GM21529 (cell line): ENCODE results near the gene TIFAB.

Experiments
- ATAC-seq: cut with Tn5 transposase; IDR thresholded peaks from one replicate; pipeline ENCODE4 v1.9.1; 2021; ENCODE audit not compliant: unreplicated experiment

TIFAB gene

DNA sequence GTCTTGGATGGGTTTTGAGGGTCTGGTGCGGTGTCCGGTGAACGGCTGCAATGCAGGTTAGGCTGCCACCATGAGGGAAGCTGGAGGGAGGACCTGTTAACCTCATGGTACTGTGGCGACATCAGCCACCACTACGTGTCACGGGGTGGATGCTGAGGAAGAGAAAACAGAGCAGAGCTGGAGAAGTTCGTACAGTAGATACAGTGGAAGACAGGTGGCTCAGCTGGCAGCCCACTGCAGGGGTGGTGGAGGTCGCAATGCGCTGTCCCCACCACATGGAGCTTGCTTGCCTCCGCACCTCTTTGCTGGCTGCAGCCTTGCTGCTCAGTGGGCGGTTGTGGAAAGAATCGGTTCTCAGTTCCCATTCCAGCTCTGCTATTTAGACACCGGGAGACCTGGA is 7.8 kb downstream of the TIFAB start:
- no peak for ATAC-seq

DNA sequence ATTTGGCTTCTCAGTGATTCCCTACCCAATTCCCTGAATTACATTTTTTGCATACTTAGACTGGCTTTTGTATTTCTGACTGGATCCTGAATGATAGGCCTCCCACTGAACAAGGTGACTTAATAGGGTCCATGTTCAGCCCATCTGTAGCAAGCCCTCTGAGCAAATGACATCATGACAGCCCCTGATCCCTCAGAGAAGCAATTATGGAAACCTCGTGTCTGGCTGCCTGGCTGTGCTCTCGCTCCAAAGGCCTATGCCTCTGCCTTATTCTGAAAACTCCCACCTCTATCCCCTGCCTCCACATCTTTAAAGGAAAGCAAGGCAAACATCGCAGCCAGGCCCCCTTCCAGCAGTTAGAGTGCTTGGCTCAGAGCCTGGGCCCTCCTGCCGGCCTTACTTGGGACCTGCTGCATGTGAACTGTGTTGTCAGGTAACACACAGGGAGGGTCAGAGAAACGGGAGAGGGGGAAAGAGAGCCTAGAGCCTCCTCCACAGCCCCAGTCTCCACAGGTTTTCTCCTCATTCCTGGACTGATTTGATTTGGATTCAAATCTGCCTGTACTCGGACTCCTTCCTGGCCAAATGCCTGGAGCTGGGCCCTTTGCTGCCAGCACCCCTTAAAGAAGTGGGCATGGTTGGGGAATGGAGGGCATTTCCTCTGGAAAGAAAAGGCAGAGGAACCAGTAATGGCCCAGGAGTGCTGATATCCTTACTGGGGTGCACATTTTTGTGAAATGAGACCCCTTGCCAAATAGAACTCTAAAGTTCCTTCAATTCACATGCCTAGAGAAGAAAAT is 8.8 kb downstream of the TIFAB start:
- no peak for ATAC-seq

DNA sequence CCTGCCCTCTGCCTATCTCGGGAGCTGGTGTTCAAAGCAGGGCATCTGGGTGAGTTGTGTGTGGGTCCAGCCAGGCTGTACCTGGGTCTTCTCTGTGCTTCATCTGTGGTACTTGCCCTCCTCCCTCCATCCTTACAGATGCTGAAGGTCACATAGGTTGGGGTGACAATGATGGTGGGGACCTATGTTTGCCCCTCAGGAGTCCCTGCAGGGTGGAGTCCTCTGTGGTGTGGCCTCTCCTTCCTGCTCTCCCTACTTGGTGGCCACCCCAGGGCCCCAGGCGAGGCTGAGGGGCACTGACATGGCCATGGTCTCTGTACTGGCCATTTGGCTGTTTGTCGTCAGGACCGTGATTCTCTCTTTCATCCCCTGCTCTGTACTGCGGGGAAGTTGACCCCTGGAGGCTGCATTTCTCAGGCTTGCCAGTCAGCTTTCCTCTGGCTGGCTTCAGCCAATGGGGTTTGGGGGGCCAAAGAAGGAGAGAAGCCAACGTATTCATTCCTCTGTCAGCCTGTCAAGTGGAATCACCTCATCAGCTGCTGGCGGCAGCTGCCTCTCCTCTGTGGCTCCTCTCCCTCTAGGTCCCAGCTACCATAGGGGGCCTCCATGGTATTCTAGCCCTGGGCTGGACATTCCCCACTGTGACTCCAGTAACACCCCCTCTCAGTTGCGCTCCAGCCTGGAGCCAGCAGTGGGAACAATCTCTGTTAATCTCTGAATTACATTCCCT is 9.6 kb downstream of the TIFAB start:
- ATAC-seq: no peak

DNA sequence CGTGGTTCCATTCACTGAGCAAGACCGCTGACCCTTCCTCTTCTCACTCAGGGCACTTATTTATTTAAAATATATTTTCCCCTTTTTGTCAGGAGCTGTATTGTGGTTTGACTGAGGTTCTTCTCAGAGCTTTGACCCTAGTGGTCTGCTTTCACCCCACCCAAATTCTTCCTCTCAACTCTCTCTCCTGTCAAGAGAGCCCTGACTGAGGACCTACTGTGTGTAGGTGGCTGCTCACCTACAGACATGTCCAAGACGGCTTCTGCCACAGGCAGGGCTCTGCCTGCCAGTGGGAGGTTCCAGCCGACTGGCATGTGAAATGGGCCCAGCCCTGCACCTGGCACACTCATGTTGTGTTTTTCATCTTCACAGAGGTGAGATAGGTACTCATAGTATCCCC is 10.2 kb downstream of the TIFAB start:
- ATAC-seq: no peak

DNA sequence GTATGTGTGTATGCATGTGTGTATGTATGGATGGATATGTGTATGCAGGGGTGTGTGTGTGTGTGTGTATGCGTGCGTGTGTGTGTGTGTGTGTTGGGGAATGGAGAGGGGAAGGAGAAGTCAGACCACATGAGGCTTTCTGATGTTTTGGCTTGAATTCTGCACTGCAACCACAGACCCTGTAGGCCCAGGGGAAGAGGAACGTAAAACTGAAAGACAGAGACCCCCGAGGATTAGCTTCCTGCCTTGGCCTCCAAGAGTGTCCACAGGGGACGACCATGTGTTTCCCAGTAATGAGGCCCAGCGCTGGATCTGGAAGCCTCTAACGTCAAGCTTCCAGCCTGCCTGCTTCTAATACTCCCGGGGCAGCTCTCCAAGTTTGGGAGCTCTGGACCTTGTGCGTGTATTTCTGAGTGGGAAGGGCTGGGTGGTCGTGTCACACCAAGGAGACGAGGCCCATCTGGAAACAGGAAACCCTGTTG is 10.8 kb downstream of the TIFAB start:
- no peak for ATAC-seq

DNA sequence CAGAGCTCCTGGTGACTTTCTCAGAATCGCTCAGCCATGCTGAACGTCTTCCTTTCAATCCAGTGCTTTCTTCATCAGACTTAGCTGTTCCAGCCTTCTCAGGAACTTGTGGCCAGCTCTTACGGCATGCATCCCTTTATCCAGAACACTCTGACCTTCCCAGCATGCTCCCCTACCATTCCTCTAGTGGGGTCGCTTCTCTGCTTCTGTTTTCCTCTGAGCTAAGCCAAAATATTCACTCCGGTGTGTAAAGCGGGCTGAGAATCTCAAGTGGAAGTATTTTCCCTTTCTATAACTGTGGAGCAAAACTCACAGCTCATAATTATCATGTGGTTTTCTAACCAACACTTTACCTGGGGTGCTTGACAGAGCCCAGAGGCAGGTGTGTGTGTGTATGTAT is 11.2 kb downstream of the TIFAB start:
- ATAC-seq: no peak

DNA sequence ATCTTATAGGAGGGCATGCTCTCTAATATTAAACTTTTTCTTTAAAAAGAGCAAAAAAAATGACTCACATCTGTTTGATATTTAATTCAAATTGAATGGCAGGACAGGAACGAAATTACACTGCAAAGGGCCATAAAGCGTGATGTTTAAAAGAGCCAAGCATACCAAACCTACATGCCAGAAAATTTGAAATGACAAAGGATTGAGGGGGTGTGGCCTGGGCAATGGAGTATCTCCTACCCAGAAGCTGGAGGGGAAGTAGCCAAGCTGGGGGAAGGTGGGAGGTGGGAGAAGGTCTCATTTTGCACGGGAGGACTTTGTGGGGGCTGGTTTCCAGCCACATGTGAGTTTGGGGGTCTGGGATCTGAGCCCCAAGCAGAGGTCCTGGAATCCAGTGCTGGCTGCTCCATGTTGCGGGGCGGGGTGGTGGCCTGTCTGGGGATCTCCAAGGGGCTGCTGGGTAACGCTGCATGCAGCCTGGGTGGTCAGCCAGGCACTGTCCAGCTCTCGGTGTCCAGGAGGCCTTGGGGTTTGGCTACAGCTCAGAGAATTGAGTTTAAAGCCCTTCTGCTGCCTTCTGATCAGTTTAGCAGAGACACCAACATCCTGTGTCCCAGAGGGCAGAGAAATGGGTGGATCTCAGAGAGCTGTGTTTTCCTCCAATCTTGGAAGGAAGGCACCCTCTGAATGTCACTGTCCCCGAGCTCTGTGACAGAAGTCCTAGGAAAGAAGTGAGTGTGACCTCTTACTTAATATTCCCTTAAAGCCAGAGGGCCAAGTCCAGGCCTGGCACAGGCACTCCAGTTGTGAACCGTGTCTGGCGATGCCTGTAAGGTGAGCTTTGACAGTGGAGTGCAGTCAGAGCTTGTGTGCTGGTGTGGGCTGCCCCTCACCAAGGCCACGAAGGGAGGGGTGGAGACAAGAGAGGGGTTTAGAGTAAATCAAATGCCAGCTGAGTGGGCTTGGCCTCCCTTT is 12.6 kb downstream of the TIFAB start:
- ATAC-seq: no peak

DNA sequence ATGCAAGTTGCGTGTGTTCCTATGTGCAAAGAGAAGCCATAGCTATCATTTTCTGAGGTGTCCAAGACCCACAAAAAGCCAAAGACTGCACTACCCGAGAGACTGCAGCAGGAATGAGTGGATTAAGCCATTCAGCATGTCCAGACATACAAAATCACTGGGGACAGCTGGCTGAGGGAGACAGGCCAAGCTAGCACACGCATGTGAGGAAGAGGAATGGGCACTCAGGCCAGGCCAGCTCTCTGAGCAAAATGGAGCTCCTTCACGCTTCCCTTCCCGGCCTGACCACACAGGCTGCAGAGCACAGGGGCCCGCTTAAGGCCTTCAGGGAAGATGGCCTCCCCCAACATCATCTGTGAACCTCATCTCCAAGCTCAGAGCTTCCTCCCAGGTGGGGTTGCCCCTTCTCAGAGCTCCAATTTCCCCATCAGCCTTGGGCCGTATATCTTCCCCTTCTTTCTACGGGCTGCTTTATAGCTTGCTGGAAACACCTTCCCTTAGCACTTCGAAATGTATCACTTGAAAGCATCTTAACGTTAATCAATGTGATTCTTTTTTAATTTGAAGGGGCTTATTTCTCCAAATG is 13.4 kb downstream of the TIFAB start:
- ATAC-seq: no peak

DNA sequence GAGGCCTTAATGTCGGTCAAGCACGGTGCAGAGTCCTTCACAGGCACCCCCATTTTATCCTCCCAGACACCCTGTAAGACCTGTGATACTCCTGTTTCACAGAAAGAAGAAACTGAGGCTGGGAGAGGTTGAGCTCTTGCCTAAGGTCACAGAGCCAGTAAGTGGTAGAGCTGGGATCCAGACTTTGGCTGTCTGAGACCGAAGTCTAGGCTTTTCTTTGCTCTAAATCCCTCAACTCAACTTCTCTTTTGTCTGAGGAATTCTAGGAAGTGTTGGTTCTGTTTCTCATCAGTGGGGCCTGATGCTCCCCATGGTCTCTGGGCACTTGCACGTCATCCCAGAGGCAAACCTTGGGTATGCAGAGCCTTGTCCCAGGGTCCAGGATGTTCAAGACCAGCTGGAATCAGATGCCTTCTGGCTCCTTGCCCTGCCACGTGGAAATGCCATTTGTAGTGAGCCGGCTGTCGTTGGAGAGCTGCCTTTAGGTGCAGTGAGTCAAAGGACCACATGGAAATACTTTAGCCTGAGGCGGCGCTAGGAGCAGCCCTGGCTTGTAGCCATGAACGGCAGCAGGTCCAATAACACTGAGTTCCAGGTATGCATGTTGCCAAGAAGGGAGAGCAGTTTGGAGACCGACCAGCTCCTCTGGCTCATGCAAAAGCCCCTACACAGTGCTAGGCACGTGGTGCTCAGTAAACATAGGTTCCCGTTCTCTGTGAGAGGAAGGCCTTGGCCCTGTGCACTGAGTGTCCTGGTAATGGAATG is 14.2 kb downstream of the TIFAB start:
- ATAC-seq: no peak

DNA sequence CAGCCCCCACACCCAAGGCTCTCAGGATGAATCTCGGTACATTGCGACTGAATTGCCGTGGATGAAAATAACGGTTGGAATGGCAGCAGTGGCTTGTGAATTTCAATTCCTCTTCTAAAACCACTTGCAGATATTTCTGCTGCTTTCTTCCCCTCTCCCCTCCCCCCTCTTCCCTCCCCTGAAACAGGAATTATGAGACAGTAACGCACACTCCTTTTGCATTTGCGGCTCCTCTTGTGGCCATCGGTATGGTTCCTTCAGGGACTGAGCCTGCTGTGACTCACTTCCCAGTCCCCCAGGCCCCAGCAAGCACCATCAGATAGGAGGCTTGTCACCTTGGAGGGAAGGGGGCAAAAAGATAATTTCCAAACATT is 14.7 kb downstream of the TIFAB start:
- ATAC-seq: no peak

DNA sequence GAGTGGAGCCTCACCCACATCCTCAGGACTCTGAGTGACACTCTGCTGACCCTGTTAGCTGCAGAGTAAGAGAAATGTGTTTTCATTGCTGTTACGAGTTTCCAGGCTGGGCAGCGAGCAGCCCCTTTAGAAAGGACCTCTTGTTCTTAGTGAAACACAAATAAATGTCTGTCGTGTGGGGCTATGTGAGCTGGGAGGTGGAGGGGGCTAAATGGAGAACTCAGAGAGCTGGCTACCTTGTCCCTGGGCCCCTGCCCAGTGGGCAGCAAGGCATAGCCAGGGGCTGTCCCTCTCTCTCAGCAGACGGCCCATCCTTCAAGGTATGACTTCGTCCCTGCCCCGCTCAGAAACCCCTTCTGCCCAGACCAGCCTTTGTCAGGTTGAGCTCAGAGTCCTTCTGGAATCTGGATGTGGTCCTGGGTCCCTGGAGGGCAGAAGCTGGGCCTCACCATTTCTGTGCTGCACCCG is 15.2 kb downstream of the TIFAB start:
- ATAC-seq: no peak

DNA sequence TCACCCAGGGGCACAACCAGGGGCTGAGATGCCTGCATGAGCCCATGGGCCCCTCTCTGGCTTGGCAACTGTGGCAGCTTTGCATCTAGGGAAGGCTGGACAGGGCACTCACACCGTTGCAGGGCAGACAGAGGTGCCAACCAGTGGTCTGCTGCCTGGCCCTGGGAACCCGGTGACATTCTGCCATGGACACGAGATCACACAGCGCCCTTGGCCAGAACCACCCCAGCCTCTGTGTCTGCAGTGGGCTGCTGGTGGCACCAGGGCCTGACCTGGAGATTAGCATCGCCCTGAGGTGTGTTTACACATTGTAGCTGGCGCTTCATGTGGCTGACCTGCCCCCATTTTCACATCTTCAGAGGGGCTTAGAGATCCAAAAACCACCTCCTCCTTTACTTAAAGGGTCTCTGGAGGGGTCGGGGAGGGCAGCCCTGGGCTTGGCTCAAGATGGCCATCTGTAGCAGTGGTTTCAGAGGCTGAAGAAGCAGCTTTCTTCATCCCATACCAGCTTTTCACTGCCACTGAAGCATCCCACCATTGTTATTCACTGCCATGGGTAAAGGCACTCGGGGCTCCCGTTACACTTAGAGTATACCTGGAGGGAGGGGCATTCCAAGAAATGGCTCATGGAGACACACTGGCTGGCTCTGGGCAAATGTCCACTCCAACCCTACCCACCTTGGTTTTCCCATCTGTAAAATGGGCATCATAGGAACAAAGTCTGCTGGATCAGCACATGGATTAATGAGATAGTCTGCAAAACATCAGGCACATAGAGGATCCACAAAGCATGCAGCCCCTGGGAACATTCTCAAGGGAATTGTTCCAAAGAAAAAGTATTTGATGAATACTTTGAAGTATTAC is 16.5 kb downstream of the TIFAB start:
- no peak for ATAC-seq

DNA sequence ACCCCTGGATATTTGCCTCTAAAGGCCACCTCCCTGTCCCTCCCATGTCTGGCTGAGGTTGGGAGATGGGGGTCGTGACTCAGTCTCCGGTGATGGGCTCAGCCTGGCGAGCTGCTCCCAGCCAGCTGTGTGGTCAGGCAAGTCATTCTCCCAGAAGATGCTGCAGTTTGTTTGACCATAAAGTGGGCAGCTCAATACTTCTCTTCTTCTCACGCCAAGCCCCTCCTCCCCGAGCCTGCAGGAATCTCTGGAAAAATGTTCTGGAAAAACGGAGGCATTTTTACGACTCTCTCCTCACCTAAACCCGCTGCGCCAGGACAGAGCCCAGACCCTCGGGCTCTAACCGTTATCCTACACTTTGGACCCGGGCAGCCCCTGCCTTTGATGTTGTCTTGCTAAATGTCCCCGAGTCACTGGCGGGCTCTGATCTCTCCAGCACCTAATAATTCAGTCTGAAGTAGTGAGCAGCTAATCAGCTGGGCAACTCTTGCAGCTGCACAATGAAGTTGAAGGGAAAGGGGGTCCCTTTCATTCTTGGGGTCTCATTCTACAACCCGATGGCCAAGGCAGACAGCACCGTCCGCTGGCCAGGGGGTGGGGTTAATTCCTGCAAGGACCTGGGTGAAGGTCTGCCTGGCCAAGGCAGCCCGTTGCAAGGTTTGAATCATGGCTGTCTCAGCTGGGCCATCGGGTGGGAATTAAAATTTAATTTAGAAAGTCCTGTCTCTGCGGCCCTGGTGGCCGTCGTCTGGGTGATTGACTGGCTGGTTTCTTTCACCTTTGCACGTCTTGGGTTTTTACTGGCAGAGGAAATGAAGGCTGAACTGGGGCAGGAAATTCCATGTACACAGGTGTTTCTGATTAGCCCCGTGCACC is 17.3 kb downstream of the TIFAB start:
- ATAC-seq: no peak

DNA sequence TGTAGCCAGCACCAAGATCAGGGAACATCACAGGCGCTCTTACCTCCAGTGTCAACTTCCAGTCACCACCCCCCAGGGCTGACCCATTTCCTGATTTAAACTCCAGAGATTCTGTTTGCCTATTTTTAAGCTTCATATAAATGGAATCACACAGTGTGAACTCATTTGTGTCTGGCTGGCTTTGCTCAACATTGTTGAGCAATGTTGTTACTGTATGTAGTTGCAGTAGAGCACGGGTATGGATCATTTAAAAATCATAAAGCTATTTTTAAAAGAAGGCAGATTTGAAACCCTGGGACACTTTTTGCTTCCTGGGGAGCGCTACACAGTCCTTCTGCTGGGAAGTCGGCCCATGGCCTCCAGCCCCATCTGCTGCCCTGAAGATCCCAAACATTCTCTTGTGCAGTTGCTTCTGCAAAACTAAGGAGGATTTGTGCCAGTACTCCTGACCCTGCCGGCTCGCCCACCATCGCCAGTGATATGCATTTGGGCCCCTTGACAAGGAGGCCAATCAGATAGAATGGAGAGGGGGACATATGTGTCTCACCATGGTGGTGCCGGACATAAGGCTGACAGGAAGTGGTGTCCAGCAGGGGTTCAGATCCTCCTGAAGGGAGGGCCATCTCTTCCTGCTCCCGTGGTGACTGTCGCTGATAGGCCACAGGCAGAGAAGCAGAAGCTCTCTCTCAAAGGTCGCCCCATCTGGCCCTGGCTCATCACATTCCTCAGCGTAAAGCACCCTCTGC is 18.3 kb downstream of the TIFAB start:
- no peak for ATAC-seq

DNA sequence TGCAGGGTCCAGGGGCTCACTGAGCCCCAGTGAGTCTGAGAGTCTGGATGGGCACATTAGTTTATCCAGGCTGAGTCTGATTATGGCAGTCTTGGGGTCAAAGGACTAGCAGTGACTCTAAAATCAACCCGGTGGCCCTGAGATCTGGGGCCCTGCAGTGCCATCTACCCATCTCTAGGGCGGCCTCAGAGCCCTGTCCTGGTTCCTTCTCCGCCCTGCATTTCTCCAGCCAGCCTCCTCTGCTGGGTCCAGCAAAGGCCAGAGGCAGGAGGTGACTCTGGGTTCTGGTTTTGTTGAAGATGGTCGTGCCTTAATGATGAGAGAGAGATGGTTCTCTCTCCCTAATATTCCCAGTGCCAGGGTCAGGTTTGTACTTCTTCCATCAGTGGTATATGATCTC is 20.0 kb downstream of the TIFAB start:
- no peak for ATAC-seq

DNA sequence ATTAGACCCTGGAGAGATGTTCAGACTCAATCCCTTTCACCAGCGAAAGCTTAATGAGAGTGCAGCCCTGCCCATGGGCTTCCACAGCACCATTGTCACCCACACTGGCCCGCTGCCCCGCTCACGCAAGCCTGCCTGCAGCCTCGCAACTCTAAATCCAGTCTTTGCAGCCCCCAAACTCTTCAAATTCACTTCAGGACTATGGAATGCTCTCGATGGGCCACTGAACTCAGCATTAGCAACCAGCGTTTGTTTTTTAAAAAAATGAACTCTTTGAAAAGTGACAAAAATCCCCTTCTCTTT is 22.1 kb downstream of the TIFAB start:
- no peak for ATAC-seq

DNA sequence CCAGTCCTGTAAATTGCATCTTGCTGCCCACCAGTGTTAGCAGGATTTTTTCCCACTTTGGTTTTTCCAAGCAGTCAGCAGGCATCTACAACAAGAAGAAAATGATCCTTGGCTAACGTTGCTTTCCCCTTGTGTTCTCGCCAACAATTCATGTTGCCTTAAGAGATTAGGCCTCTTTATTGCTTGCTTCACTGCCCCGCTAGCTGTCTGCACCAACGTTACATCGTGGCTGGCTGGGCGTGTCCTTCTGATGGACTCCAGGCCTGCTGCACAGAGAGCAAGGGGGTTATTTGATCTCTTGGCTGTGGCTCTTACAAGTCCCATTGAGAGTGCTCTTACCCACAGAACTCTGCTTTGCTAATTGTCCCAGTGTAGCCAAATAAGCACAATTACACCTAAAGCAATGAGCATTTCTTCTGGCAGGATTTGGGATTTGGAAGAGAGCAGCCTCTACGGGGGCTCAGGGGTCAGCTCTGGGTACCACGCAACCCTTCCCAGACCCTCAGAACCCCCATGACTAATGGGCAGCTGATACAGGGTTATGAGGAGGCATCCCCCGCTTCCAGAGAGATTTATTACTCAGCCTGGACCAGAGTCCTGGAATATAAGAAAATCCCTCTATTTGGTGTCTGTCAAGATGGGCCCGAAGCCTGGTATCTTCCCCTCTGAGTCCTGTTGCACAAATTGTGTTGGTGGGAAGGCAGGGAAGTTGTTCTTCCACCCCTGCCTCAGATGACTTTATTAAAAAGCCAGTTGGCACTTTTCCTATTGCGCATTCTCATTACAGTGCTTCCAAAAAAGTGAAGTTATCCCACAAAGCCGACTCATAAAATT is 22.6 kb downstream of the TIFAB start:
- ATAC-seq: no peak
